ENCODE results near the gene SND1. TPM values are rescaled to one million over a fixed set of nuclear protein-coding genes. Genes with fewer than 3 reads are reported as not detected.

SND1 gene
- total RNA-seq, 1 donor from 2014 or later: 85.9 TPM

- no peak for DNase-seq (ENCODE audit: extremely low spot score in 2 of 2)
- no peaks in the 10 kb centered on the region for H3K9me3 ChIP-seq
- H3K4me3 ChIP-seq: no peak overlapping the region
- TF ChIP-seq POLR2A (IDR thresholded peaks at IDR 0.05) (no peak), POLR2AphosphoS5 (IDR thresholded peaks at IDR 0.05; ENCODE audit: insufficient read depth in 1 of 2, low read depth in 1 of 2) (no peak)
- TF ChIP-seq, protein P1, sequence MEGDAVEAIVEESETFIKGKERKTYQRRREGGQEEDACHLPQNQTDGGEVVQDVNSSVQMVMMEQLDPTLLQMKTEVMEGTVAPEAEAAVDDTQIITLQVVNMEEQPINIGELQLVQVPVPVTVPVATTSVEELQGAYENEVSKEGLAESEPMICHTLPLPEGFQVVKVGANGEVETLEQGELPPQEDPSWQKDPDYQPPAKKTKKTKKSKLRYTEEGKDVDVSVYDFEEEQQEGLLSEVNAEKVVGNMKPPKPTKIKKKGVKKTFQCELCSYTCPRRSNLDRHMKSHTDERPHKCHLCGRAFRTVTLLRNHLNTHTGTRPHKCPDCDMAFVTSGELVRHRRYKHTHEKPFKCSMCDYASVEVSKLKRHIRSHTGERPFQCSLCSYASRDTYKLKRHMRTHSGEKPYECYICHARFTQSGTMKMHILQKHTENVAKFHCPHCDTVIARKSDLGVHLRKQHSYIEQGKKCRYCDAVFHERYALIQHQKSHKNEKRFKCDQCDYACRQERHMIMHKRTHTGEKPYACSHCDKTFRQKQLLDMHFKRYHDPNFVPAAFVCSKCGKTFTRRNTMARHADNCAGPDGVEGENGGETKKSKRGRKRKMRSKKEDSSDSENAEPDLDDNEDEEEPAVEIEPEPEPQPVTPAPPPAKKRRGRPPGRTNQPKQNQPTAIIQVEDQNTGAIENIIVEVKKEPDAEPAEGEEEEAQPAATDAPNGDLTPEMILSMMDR (IDR thresholded peaks at IDR 0.05): no peak
- H3K4me1 ChIP-seq: no peaks in the 10 kb centered on the region
- H3K36me3 ChIP-seq: peaks cover 0 to 6% of the 10 kb centered on the region in 2 donors
- H3K27ac ChIP-seq: no peak overlapping the region
- intact Hi-C loops (cut with DNase I): no loop called here
- H3K27me3 ChIP-seq: no peaks in the 10 kb centered on the region
These were observed 89.9 kb downstream of the SND1 start for GRCh38 chr7:127741764-127742375.

DNA sequence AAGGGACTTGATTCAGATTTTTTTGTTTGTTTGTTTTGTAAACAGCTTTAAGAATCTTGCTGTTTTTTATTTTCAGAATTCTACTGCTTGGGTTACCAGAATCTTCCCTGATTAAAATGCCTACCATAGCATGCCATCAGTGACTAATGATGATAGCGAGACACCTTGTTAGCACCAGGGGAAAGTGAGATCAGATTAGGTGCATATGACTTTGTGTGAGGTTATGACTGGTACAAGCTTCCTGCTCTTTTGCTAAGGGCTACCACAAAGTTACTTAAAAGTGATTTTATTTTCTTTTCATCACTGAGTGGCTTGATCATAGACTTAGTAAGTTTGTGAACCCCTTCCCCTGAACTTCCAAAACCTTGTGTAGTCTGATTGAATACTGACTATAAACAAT, 93.5 kb downstream of the SND1 start:
- no peak for DNase-seq (ENCODE audit: extremely low spot score in 2 of 2)
- Histone ChIP-seq H3K27ac (no peak overlapping the region), H3K4me1 (no peaks in the 10 kb centered on the region), H3K27me3 (no peaks in the 10 kb centered on the region), H3K4me3 (no peak overlapping the region), H3K36me3 (no peaks in the 10 kb centered on the region), H3K9me3 (no peaks in the 10 kb centered on the region)
- intact Hi-C loops (cut with DNase I): no loop called here
- TF ChIP-seq, protein P1 (IDR thresholded peaks at IDR 0.05): no peak
- TF ChIP-seq POLR2AphosphoS5 (IDR thresholded peaks at IDR 0.05; ENCODE audit: insufficient read depth in 1 of 2, low read depth in 1 of 2): no peak
- no peak for TF ChIP-seq POLR2A (IDR thresholded peaks at IDR 0.05)

DNA sequence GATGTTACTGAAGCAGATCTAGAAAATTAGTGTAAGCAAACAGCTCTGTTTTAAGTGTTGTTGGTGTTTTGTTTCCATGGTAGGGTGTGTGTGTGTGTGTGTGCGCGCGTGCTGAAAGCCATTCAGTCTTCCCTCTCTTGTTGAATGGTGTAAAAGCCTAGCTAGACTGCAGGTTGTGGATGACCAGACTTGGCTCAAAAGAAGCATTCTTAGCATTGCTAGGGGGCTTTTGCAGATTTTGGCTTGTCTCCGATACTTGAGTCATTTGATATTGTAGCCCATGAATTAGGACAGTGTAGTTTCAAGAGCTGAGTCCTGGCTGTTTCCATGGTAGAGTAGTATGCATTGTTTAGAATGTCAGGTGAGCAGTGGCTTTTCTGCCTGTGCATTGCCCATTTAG, 99.1 kb downstream of the SND1 start:
- Histone ChIP-seq H3K36me3 (no peaks in the 10 kb centered on the region), H3K27me3 (no peaks in the 10 kb centered on the region), H3K4me3 (no peak overlapping the region), H3K4me1 (peaks cover 11% of the 10 kb centered on the region), H3K27ac (no peak overlapping the region), H3K9me3 (no peaks in the 10 kb centered on the region)
- TF ChIP-seq POLR2A (IDR thresholded peaks at IDR 0.05): no peak
- TF ChIP-seq POLR2AphosphoS5 (IDR thresholded peaks at IDR 0.05; ENCODE audit: insufficient read depth in 1 of 2, low read depth in 1 of 2): no peak
- TF ChIP-seq, protein P1 (IDR thresholded peaks at IDR 0.05): no peak
- intact Hi-C loops (cut with DNase I): no loop called here
- DNase-seq (ENCODE audit: extremely low spot score in 2 of 2): no peak

DNA sequence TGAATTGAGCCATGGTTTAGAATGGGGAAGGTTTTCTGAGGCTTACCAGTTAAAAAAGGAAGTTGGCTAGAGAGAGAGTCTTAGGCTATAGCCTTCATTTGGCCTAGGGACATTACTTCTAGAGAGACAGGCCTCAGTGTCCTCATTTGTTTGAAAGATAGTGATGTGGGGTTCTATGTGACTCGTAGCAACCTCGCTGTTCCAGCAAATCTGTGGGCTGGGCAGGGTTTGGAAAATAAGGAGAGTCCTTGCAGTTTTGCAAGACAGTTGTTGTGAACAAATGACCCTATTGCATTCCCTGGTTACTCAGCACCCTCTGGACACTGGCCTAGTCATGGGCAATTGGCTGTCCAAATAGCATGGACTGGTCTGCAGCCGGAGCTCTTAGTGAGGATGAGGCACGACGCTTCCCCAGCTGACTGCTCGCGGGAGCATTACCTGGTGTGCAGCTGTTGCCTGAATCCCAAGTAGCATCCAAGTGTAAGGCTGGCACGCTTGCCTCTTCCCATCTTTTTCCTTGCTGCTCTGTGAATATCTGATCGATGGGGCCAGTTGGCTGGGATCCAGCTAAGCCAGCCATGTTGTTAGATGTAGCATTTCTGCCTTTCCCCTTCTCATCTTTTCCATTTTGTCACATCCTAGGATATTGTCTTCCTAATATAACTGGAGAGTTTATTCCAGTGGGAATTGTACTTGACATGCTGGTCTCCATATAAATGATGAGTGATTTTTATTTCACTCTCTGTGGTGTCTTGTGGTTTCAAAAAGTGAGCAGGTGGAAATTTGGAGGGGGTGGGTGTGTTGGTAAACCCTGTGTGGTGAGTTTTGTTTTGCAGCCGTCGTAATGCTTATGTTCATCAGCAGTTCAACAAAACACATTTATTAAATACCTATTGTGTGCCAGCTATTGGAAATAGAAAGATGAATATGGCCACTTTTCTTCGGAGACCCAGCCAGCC, 99.8 kb downstream of the SND1 start:
- Histone ChIP-seq H3K27me3 (no peaks in the 10 kb centered on the region), H3K9me3 (no peaks in the 10 kb centered on the region), H3K4me3 (no peak overlapping the region), H3K27ac (no peak overlapping the region), H3K36me3 (no peaks in the 10 kb centered on the region), H3K4me1 (peaks cover 11% of the 10 kb centered on the region)
- TF ChIP-seq POLR2A (IDR thresholded peaks at IDR 0.05) (no peak), POLR2AphosphoS5 (IDR thresholded peaks at IDR 0.05; ENCODE audit: insufficient read depth in 1 of 2, low read depth in 1 of 2) (no peak)
- TF ChIP-seq, protein P1 (IDR thresholded peaks at IDR 0.05): no peak
- no peak for DNase-seq (ENCODE audit: extremely low spot score in 2 of 2)
- intact Hi-C loops (cut with DNase I): no loop called here

GRCh38 chr7:127752829-127753228, 100.8 kb downstream of the SND1 start:
- no peaks in the 10 kb centered on the region for H3K27me3 ChIP-seq
- H3K36me3 ChIP-seq: no peaks in the 10 kb centered on the region
- no peak overlapping the region for H3K27ac ChIP-seq
- intact Hi-C loops (cut with DNase I): no loop called here
- H3K4me3 ChIP-seq: no peak overlapping the region
- peaks cover 11% of the 10 kb centered on the region for H3K4me1 ChIP-seq
- DNase-seq (ENCODE audit: extremely low spot score in 2 of 2): no peak
- H3K9me3 ChIP-seq: no peaks in the 10 kb centered on the region
- TF ChIP-seq POLR2A (IDR thresholded peaks at IDR 0.05) (no peak), POLR2AphosphoS5 (IDR thresholded peaks at IDR 0.05; ENCODE audit: insufficient read depth in 1 of 2, low read depth in 1 of 2) (no peak)
- TF ChIP-seq, protein P1 (IDR thresholded peaks at IDR 0.05): no peak

Measured in vagina (tissue), 2 donors.